Posterior cingulate gyrus (tissue), 11 donors: ENCODE data around the gene MOCS1.

Experiments used
- DNase-seq, 10 donors: peaks; one replicate each; pipeline versions ENCODE4 v3.0.0 to v3.0.0-alpha.2; 2020 to 2021; ENCODE audit warnings: mixed read lengths in 3 of 10
- intact Hi-C: fragments of 100-400 bp; cut with DNase I; formaldehyde crosslinking; loops from one replicate; pipeline ENCODE4 v1.15.1; 2023

MOCS1 gene

GRCh38 chr6:39905640-39905975 lies 28.7 kb downstream of the MOCS1 start:
- DNase-seq, result no peak
- intact Hi-C loops, result no loop called here

- intact Hi-C loops, result no loop called here
- DNase-seq, result peak in 1 of 10 donors; percentile 69
Measured at GRCh38 chr6:39904946-39905639, 29.2 kb downstream of the MOCS1 start.

GRCh38 chr6:39903656-39904055 lies 30.6 kb downstream of the MOCS1 start:
- DNase-seq, result peak in 1 of 10 donors; percentile 18
- intact Hi-C loops, result no loop called here

GRCh38 chr6:39902786-39903465 lies 31.3 kb downstream of the MOCS1 start:
- DNase-seq, result peak in 1 of 10 donors; percentile 59
- intact Hi-C loops, result no loop called here

GRCh38 chr6:39902136-39902535 lies 32.1 kb downstream of the MOCS1 start:
- peak in 1 of 10 donors; percentile 77 for DNase-seq
- intact Hi-C loops, result no loop called here

GRCh38 chr6:39901670-39902069 lies 32.6 kb downstream of the MOCS1 start:
- DNase-seq, result peak in 1 of 10 donors; percentile 70
- intact Hi-C loops, result no loop called here

- peak in 1 of 10 donors; percentile 65 for DNase-seq
- intact Hi-C loops, result no loop called here
Measured at GRCh38 chr6:39901116-39901655, 33.1 kb downstream of the MOCS1 start.

- DNase-seq, result peak in 1 of 10 donors; percentile 37
- intact Hi-C loops, result no loop called here
Measured at GRCh38 chr6:39899554-39900295, 34.5 kb downstream of the MOCS1 start.

- intact Hi-C loops, result no loop called here
- DNase-seq, result peak in 1 of 10 donors; percentile 75
Measured at GRCh38 chr6:39898625-39899024, 35.6 kb downstream of the MOCS1 start.

GRCh38 chr6:39897698-39898097 lies 36.6 kb downstream of the MOCS1 start:
- no peak for DNase-seq
- intact Hi-C loops, result no loop called here

- intact Hi-C loops, result no loop called here
- DNase-seq, result peak in 1 of 10 donors; percentile 80
Measured at GRCh38 chr6:39896701-39897100, 37.6 kb downstream of the MOCS1 start.

- no peak for DNase-seq
- intact Hi-C loops, result loop anchor here (5.0 kb wide), 2 partner anchors 101 to 531 kb away; partner anchors contain the start of gene DAAM2
Measured at GRCh38 chr6:39893286-39893685, 41.0 kb downstream of the MOCS1 start.

- peak; percentile 47 to 96 (median 78) for DNase-seq
- intact Hi-C loops, result loop anchor here (1.0 to 5.0 kb wide), 3 partner anchors 100 to 530 kb away; partner anchors contain the start of gene DAAM2
Measured at GRCh38 chr6:39892490-39893129, 41.7 kb downstream of the MOCS1 start.

- intact Hi-C loops, result loop anchor here (1.0 to 5.0 kb wide), 3 partner anchors 100 to 530 kb away; partner anchors contain the start of gene DAAM2
- no peak for DNase-seq
Measured at GRCh38 chr6:39891976-39892375, 42.3 kb downstream of the MOCS1 start.

- no peak for DNase-seq
- intact Hi-C loops, result loop anchor here (5.0 kb wide), 2 partner anchors 99 to 529 kb away; partner anchors contain the start of gene DAAM2
Measured at GRCh38 chr6:39891353-39891752, 42.9 kb downstream of the MOCS1 start.

GRCh38 chr6:39889229-39889628 lies 45.0 kb downstream of the MOCS1 start:
- DNase-seq, result no peak
- intact Hi-C loops, result loop anchor here (10.0 kb wide), 1 partner anchor 234 kb away; no protein-coding TSS in a partner anchor

- peak; percentile 66 to 96 (median 76) for DNase-seq
- intact Hi-C loops, result loop anchor here (10.0 kb wide), 1 partner anchor 233 kb away; no protein-coding TSS in a partner anchor
Measured at GRCh38 chr6:39887692-39888450, 46.4 kb downstream of the MOCS1 start.

GRCh38 chr6:39886871-39887270 lies 47.4 kb downstream of the MOCS1 start:
- no peak for DNase-seq
- intact Hi-C loops, result loop anchor here (10.0 kb wide), 1 partner anchor 232 kb away; no protein-coding TSS in a partner anchor

GRCh38 chr6:39885691-39886090 lies 48.6 kb downstream of the MOCS1 start:
- no peak for DNase-seq
- intact Hi-C loops, result loop anchor here (10.0 kb wide), 1 partner anchor 231 kb away; no protein-coding TSS in a partner anchor
